ENCODE data around the gene NTM. TPM values are rescaled to one million over a fixed set of nuclear protein-coding genes. Genes with fewer than 3 reads are reported as not detected.

The NTM gene
- total and polyA plus RNA-seq, 10 donors, result 0.13 to 1.6 (median 0.67) TPM

DNA sequence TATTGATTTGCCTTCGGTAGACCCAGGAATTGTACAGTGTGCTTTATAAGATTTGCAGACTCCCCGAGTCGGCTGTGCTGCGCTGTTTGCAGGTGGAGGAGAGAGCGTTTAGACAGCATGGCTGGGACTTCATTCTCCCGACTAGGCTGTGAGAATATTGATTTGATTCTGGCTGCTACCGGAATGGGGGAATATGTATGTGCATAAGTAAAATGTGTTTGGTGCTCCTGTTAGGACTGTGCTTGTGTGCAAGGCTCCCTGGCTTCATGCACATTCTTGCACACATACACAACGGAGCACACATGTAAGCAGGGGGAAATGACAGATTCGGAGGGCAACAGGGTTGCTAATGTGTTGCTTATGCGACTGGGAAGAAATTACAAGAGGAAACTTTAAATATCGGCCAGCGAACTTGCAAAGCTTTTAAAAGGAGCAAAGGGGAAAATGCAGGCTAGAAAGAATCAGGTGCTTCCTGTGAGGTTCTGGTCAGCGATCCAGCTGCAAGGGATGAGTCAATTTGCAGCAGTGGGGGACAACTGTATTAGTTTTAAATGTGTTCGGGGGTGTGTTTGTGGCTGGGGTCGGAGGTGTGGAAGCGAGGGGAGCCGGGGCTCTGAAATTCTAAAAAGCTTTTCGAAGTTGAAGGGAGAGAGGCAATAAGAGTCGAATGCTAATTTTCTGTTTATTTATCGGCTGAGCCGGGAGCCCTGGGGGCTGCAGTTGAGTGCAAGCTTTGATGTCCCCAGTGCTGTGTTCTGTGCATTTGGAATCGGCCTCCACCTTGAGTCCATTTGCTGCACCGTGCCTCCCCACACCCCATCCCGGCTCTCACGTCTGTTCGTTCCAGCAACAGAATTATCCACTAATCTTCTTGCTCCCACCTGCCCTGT is 731 bp downstream of the NTM start:
- Histone ChIP-seq H3K4me3 (no peak overlapping the region), H3K27me3 (replicated peaks in 1 of 7) (peaks cover 0 to 55% (median 4%) of the 10 kb centered on the region in 7 donors), H3K27ac (no peak overlapping the region), H3K9me3 (no peaks in the 10 kb centered on the region), H3K36me3 (no peaks in the 10 kb centered on the region), H3K4me1 (peaks cover 0 to 7% (median 0%) of the 10 kb centered on the region in 6 donors)
- intact Hi-C loops (cut with DNase I; ENCODE audit: low total_unique reads), result no loop called here
- TF ChIP-seq POLR2AphosphoS5 (IDR thresholded peaks at IDR 0.05) (no peak), POLR2A (IDR thresholded peaks at IDR 0.05) (no peak)
- TF ChIP-seq, protein P1, sequence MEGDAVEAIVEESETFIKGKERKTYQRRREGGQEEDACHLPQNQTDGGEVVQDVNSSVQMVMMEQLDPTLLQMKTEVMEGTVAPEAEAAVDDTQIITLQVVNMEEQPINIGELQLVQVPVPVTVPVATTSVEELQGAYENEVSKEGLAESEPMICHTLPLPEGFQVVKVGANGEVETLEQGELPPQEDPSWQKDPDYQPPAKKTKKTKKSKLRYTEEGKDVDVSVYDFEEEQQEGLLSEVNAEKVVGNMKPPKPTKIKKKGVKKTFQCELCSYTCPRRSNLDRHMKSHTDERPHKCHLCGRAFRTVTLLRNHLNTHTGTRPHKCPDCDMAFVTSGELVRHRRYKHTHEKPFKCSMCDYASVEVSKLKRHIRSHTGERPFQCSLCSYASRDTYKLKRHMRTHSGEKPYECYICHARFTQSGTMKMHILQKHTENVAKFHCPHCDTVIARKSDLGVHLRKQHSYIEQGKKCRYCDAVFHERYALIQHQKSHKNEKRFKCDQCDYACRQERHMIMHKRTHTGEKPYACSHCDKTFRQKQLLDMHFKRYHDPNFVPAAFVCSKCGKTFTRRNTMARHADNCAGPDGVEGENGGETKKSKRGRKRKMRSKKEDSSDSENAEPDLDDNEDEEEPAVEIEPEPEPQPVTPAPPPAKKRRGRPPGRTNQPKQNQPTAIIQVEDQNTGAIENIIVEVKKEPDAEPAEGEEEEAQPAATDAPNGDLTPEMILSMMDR (IDR thresholded peaks at IDR 0.05 in 8 of 11, conservative IDR thresholded peaks at IDR 0.05 in 3 of 11), result no peak
- WGBS, 5 donors, result 17 to 26% (median 19%) methylated on average over 26 of the region's 26 CpGs
- no peak for DNase-seq

DNA sequence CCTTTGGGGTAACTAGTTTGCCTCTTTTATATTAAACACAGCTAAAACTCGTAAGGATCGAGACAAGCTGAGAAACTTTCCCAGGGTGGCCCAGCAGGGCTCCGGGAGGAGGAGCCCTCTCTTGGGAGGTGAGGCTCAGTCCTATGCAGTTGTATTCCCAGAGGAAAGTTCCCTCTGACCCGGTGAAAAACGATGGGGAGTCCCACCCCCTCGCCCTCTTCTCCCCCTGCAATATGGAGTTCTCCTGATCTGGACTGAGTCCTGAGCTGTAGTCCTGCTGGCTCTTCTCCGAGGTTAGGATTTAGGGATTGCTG is 1.3 kb downstream of the NTM start:
- Histone ChIP-seq H3K9me3 (no peaks in the 10 kb centered on the region), H3K27ac (no peak overlapping the region), H3K36me3 (no peaks in the 10 kb centered on the region), H3K27me3 (replicated peaks in 1 of 7) (peaks cover 0 to 55% (median 4%) of the 10 kb centered on the region in 7 donors), H3K4me1 (peaks cover 0 to 7% (median 0%) of the 10 kb centered on the region in 6 donors), H3K4me3 (no peak overlapping the region)
- 15 to 29% (median 20%) methylated on average over 7 of the region's 7 CpGs for WGBS, 5 donors
- intact Hi-C loops (cut with DNase I; ENCODE audit: low total_unique reads), result no loop called here
- no peak for DNase-seq
- TF ChIP-seq POLR2A (IDR thresholded peaks at IDR 0.05) (no peak), POLR2AphosphoS5 (IDR thresholded peaks at IDR 0.05) (no peak)
- TF ChIP-seq, protein P1 (IDR thresholded peaks at IDR 0.05 in 8 of 11, conservative IDR thresholded peaks at IDR 0.05 in 3 of 11), result no peak

DNA sequence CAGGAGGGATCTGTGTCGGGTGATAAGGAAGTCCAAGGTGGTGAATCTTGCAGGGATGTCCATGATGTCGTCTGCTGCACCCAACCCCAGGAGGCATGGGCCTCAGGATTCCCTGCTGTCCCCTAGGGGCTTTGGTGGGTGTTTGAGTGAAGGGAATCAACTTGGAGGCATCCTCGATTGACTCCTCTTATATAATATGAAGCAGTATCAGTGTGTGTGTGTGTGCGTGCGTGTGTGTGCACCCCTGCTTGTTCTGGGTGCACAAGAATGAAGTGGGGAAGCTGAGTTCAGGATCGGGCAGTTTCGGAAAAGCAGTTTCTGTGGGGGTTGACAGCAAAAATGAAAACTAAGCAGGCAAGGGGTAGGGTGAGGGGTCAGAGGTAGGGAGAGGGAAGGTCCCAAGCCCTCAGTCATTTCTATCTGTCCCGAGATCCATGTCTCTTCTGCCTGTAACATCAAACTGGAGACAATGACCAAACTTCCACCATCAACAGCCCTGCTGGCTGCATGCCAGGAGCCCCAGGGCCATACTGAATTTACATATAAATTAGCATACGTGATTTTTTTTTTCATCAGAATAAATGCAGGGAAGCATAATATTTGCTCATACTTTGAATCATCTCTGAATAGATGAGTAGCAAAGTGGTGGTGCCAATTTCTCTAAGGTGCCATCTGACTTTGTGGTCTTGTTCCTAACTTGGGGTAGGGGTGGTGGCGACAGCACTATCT is 2.0 kb downstream of the NTM start:
- Histone ChIP-seq H3K27ac (no peak overlapping the region), H3K27me3 (replicated peaks in 1 of 7) (peaks cover 0 to 55% (median 4%) of the 10 kb centered on the region in 7 donors), H3K36me3 (no peaks in the 10 kb centered on the region), H3K4me3 (no peak overlapping the region), H3K4me1 (peaks cover 0 to 7% (median 0%) of the 10 kb centered on the region in 6 donors), H3K9me3 (no peaks in the 10 kb centered on the region)
- no peak for DNase-seq
- TF ChIP-seq POLR2A (IDR thresholded peaks at IDR 0.05), result no peak
- TF ChIP-seq, protein P1 (IDR thresholded peaks at IDR 0.05 in 8 of 11, conservative IDR thresholded peaks at IDR 0.05 in 3 of 11), result no peak
- TF ChIP-seq POLR2AphosphoS5 (IDR thresholded peaks at IDR 0.05), result no peak
- 76 to 85% (median 83%) methylated on average over 10 of the region's 10 CpGs for WGBS, 5 donors
- intact Hi-C loops (cut with DNase I; ENCODE audit: low total_unique reads), result no loop called here

Data from spleen (tissue), 11 donors.